ES-I3 (cell line): ENCODE results near the gene TANGO6.

ENCODE experiments used
- H3K36me3 ChIP-seq: 2 replicates; pipeline ENCODE4 v1.6.1; 2013; ENCODE audit warnings: mild to moderate bottlenecking, low read length, control low read depth, moderate library complexity; ENCODE audit not compliant: insufficient read depth
- H3K4me1 ChIP-seq: 2 replicates; pipeline ENCODE4 v1.6.1; 2013; ENCODE audit warnings: mild to moderate bottlenecking, control low read depth, low read length; ENCODE audit not compliant: insufficient read depth
- H3K9ac ChIP-seq: 2 replicates; pipeline ENCODE4 v1.6.1; 2013; ENCODE audit warnings: low read depth, mild to moderate bottlenecking, low read length, moderate library complexity
- H3K9me3 ChIP-seq: 2 replicates; pipeline ENCODE4 v1.6.1; 2013; ENCODE audit warnings: mild to moderate bottlenecking, low read length, moderate library complexity; ENCODE audit not compliant: control insufficient read depth, insufficient read depth

TANGO6 gene

GRCh38 chr16:69095193-69095592, 251.9 kb downstream of the TANGO6 start:
- H3K9ac ChIP-seq = no peak overlapping the region
- no peaks in the 10 kb centered on the region for H3K36me3 ChIP-seq
- no peaks in the 10 kb centered on the region for H3K9me3 ChIP-seq
- H3K4me1 ChIP-seq = peaks cover 20% of the 10 kb centered on the region

GRCh38 chr16:69100071-69100691, 256.9 kb downstream of the TANGO6 start:
- H3K9ac ChIP-seq = no peak overlapping the region; the same call in 1 of the 2 replicates
- no peaks in the 10 kb centered on the region for H3K36me3 ChIP-seq
- no peaks in the 10 kb centered on the region for H3K9me3 ChIP-seq
- peaks cover 31% of the 10 kb centered on the region for H3K4me1 ChIP-seq

DNA sequence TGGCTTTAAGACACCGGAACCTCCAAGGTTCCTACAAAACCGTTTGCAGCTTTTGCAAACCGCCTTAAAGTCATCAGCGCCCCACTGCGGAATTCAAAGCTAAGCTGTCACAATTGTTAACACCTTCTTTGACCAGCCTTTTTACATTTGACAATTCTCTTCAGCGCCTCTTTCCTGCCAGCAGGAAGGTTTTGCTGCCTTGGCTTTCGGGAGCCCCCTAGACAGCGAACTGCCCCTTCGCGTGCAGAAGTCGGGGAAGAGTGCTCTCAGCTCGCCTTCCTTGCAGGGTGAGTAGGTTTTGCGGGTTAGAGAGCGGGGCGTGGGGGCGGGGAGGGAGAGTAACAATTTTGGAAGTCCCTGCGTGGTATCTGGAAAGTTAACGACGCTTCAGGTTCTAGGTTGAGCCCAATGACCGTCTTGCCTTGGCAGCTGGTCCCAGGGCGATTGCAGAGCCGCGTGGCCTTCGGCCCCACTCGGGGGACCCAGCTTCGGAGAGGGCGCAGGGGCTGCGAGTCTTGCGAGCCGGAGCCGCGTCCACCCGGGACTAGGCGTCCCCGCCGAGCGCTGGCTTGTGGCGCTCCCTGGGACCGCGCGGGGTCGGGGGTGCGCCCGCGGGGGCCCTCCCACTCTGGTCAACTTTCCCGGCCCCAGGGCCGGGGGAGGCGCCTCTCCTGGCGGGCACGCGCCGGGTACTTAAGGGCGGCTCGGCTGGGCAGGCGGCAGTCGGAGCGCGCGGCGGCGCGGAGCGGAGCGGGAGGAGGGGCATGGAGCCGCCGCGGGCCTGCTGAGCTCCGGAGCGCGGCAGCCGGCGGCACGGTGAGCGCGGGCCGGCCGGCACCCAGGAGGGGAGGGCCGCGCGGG, 262.4 kb downstream of the TANGO6 start, which contains the start of gene HAS3:
Gene HAS3 (plus strand): TSS at position 153 of the 861 bp plus-strand sequence. CDS start 3,743 bp downstream, outside the sequence.
- no peaks in the 10 kb centered on the region for H3K9me3 ChIP-seq
- peaks cover 21% of the 10 kb centered on the region for H3K4me1 ChIP-seq
- H3K9ac ChIP-seq = peak within 1 kb of the TSS; percentile 71; the same call in 1 of the 2 replicates
- peaks cover 5% of the 10 kb centered on the region; the same call in 1 of the 2 replicates for H3K36me3 ChIP-seq

- H3K36me3 ChIP-seq = peaks cover 6% of the 10 kb centered on the region; the same call in 1 of the 2 replicates
- peak overlapping the region; percentile 71 for H3K9ac ChIP-seq
- no peaks in the 10 kb centered on the region for H3K9me3 ChIP-seq
- peaks cover 18% of the 10 kb centered on the region for H3K4me1 ChIP-seq
These were observed 263.4 kb downstream of the TANGO6 start for GRCh38 chr16:69106491-69107315.

DNA sequence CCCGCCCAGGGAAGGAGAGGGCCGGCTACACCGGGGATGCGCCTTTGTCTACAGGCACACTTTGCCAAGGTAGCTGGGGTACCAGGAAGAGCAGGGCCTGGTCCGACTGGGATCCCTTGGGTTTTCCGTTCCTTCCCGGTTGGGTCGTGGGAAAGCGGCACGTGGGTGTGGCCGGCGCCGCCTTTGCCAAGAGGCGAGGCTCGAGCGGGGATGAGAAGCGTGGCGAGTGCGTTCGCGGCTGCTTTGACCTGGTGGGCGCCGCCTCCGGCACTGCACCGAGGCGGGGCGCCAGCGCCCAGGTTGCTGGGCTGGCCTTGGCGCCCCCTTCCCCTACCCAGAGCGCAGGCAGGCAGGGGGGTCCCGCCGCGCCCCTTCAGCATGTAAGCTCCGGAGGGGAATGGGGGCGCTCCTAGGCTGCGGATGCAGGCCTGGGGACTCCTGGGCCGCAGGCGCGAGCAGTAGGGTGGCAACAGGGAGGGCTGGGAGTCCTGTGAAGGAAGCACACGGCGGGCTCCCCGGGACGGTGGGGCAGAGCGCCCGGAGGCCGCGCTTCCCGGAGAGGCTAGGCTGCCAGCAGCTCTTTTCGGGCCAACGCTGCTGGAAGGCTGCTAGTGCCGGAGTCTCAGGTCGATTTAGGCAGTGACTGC, 264.1 kb downstream of the TANGO6 start:
- Histone ChIP-seq H3K4me1 (peaks cover 12% of the 10 kb centered on the region), H3K36me3 (peaks cover 6% of the 10 kb centered on the region; the same call in 1 of the 2 replicates), H3K9me3 (no peaks in the 10 kb centered on the region), H3K9ac (peak overlapping the region; percentile 71)

DNA sequence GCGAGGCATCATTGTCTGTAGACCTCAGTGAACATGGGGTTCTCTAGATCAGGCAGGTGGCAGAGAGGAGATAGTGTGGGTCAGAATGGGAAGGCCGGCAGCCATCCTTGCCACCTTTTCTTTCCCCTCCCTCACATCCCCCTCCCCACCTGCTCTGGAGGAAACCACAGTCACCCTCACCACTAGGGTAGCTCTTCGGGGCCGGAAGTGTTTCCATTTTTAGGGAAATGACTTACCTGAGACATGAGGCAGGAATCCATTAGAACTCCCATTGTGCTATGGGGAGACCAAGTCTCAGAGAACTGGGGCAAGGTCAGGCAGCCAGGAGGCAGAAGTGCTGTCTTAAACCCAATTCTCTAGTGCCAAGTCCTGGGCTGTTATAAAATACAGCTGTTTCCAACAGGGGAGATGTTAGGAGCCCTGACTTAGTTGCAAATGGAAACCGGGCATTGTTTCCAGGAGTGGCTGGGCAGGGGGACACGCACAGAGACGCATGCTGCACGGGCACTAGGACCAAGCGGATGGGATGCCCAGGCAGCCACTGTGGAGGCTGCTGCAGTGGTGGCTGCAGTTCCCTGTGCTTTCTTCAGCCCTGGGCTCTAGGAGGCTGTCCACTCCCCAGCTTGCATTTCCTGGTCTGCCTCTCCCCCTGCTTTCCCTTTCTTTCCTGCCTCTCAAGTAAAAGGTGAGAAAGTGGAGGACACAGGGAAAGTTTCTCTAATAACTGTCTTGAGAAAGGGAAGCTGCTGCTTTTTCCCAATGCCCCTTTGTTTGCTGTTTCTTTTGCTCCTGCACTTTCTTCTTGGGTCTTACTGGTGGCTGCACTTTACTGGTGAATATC, 265.0 kb downstream of the TANGO6 start:
- peaks cover 6% of the 10 kb centered on the region; the same call in 1 of the 2 replicates for H3K36me3 ChIP-seq
- H3K4me1 ChIP-seq = peaks cover 8% of the 10 kb centered on the region; the same call in 1 of the 2 replicates
- H3K9me3 ChIP-seq = no peaks in the 10 kb centered on the region
- peak overlapping the region; percentile 71 for H3K9ac ChIP-seq

DNA sequence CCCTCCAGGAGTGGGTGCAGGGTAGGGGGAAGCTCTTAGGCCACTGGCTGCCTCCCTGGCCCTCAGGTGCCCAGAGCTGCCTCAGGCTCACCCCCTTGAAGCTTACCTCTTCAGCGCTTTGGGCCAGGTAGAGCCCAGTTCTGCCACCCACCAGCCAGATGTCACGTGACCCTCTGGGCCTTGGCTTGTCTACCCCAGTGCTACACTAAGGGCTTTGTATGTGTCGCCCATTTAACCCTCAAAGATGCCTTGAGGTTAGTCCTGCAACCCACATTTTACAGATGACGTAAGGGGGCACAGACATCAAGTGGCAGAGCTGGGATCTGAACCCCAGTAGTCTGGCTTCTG, 265.5 kb downstream of the TANGO6 start:
- no peaks in the 10 kb centered on the region for H3K9me3 ChIP-seq
- H3K36me3 ChIP-seq = peaks cover 11% of the 10 kb centered on the region
- H3K4me1 ChIP-seq = peaks cover 8% of the 10 kb centered on the region; the same call in 1 of the 2 replicates
- H3K9ac ChIP-seq = peak overlapping the region; percentile 71; the same call in 1 of the 2 replicates

DNA sequence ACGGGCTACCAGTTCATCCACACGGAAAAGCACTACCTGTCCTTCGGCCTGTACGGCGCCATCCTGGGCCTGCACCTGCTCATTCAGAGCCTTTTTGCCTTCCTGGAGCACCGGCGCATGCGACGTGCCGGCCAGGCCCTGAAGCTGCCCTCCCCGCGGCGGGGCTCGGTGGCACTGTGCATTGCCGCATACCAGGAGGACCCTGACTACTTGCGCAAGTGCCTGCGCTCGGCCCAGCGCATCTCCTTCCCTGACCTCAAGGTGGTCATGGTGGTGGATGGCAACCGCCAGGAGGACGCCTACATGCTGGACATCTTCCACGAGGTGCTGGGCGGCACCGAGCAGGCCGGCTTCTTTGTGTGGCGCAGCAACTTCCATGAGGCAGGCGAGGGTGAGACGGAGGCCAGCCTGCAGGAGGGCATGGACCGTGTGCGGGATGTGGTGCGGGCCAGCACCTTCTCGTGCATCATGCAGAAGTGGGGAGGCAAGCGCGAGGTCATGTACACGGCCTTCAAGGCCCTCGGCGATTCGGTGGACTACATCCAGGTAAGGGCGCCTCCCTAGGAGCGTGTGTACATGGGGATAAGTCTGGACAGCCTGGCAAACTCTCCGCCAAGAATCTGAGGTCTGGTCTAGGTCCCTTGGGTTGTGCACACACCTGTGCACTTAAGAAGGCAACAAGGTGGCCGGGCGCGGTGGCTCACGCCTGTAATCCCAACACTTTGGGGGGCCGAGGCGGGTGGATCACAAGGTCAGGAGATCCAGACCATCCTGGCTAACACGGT, 266.3 kb downstream of the TANGO6 start:
- H3K4me1 ChIP-seq = peaks cover 8% of the 10 kb centered on the region; the same call in 1 of the 2 replicates
- H3K9ac ChIP-seq = no peak overlapping the region
- peaks cover 18% of the 10 kb centered on the region for H3K36me3 ChIP-seq
- no peaks in the 10 kb centered on the region for H3K9me3 ChIP-seq

DNA sequence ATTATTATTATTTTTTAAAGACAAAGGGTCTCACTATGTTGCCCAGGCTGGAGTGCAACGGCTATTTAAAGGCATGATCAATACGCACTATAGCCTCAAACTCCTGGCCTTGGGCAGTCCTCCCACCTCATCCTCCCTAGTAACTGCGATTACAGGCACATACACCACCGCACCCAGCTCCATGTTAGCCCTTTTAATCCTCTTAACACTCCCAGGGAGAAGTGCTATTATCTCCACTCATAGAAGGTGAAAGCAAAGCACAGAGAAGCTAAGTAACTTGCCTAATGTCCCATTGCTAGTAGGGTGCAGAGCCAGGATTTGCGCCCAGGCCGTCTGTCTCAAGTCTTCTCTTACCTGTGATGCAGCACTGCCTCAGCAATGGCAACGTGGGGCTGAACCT, 267.1 kb downstream of the TANGO6 start:
- peaks cover 8% of the 10 kb centered on the region; the same call in 1 of the 2 replicates for H3K4me1 ChIP-seq
- H3K9ac ChIP-seq = no peak overlapping the region
- H3K9me3 ChIP-seq = no peaks in the 10 kb centered on the region
- peaks cover 23% of the 10 kb centered on the region for H3K36me3 ChIP-seq

GRCh38 chr16:69111216-69111875, 268.0 kb downstream of the TANGO6 start:
- peaks cover 31% of the 10 kb centered on the region for H3K36me3 ChIP-seq
- H3K4me1 ChIP-seq = peaks cover 8% of the 10 kb centered on the region; the same call in 1 of the 2 replicates
- no peaks in the 10 kb centered on the region for H3K9me3 ChIP-seq
- no peak overlapping the region for H3K9ac ChIP-seq

DNA sequence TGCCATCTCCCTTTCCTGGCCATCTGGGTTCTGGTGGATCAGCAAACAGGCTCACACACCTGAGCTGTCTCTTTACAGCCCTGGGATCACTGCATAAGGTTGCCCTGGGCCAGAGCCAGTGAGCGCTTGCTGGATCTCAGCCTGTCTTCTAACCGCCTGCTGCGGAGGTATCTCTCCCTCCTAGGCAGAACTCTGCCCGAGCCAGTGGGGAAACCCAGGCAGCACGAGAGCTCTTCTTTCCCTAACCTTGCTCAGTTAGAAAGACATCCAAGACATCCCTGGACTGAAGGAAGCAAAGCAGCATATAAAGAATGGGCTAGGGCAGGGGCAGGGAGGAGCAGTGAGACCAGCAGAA, 268.5 kb downstream of the TANGO6 start:
- H3K4me1 ChIP-seq = peaks cover 8% of the 10 kb centered on the region; the same call in 1 of the 2 replicates
- no peak overlapping the region for H3K9ac ChIP-seq
- H3K9me3 ChIP-seq = 0 out of 2 replicates have a peak, but pooled peaks cover under 1% of the 10 kb centered on the region
- peaks cover 36% of the 10 kb centered on the region for H3K36me3 ChIP-seq
